GM11168 (cell line): ENCODE data around the gene PADI2.

ENCODE experiments used
- in situ Hi-C: fragments of 300-500 bp; cut with MboI; formaldehyde crosslinking; loops from one replicate; pipeline ENCODE4 v1.12.0; 2022; ENCODE audit warnings: low sequenced_read_pairs; ENCODE audit not compliant: unreplicated experiment

Gene PADI2

GRCh38 chr1:17093822-17094393, 25.3 kb downstream of the PADI2 start:
- in situ Hi-C loops, result no loop called here

- in situ Hi-C loops, result no loop called here
Observed at GRCh38 chr1:17091252-17091651, 28.0 kb downstream of the PADI2 start.

GRCh38 chr1:17089506-17089905, 29.7 kb downstream of the PADI2 start:
- in situ Hi-C loops, result no loop called here

GRCh38 chr1:17086751-17087150, 32.5 kb downstream of the PADI2 start:
- in situ Hi-C loops, result no loop called here

GRCh38 chr1:17084787-17085186, 34.5 kb downstream of the PADI2 start:
- in situ Hi-C loops, result no loop called here

GRCh38 chr1:17082761-17083160, 36.5 kb downstream of the PADI2 start:
- in situ Hi-C loops, result no loop called here

GRCh38 chr1:17081439-17081838, 37.8 kb downstream of the PADI2 start:
- in situ Hi-C loops, result no loop called here

- in situ Hi-C loops, result no loop called here
Observed at GRCh38 chr1:17080880-17081279, 38.4 kb downstream of the PADI2 start.

- in situ Hi-C loops, result no loop called here
Observed at GRCh38 chr1:17080085-17080759, 39.0 kb downstream of the PADI2 start.

- in situ Hi-C loops, result no loop called here
Observed at GRCh38 chr1:17078991-17079868, 40.0 kb downstream of the PADI2 start.

GRCh38 chr1:17075470-17076255, 43.6 kb downstream of the PADI2 start:
- in situ Hi-C loops, result no loop called here

GRCh38 chr1:17071794-17072193, 47.5 kb downstream of the PADI2 start:
- in situ Hi-C loops, result no loop called here

- in situ Hi-C loops, result no loop called here
Observed at GRCh38 chr1:17070163-17070525, 49.1 kb downstream of the PADI2 start.

- in situ Hi-C loops, result no loop called here
Observed at GRCh38 chr1:17069452-17070162, 49.6 kb downstream of the PADI2 start.

GRCh38 chr1:17068789-17069188, 50.5 kb downstream of the PADI2 start:
- in situ Hi-C loops, result no loop called here

GRCh38 chr1:17067465-17068240, 51.6 kb downstream of the PADI2 start:
- in situ Hi-C loops, result no loop called here

GRCh38 chr1:17067069-17067426, 52.2 kb downstream of the PADI2 start:
- in situ Hi-C loops, result no loop called here

- in situ Hi-C loops, result no loop called here
Observed at GRCh38 chr1:17066361-17067068, 52.7 kb downstream of the PADI2 start.

GRCh38 chr1:17065666-17066065, 53.6 kb downstream of the PADI2 start:
- in situ Hi-C loops, result no loop called here
